ENCODE results near the gene TTC23L. TPM values are rescaled to one million over a fixed set of nuclear protein-coding genes. Genes with fewer than 3 reads are reported as not detected.

TTC23L gene
- total and polyA plus RNA-seq, 2 experiments from 2014 or later = 2.2 to 2.3 TPM

GRCh38 chr5:34847552-34847951 lies 8.6 kb downstream of the TTC23L start:
- no peak overlapping the region for H3K27ac Mint-ChIP-seq
- H3K36me3 Mint-ChIP-seq (ENCODE audit: low read depth) = peaks cover 21% of the 10 kb centered on the region
- TF ChIP-seq CREB1 (CRISPR knock-in tag; IDR thresholded peaks at IDR 0.05; ENCODE audit: low read depth) (no peak), EZH2phosphoT487 (IDR thresholded peaks at IDR 0.05; ENCODE audit: unreplicated experiment) (no peak), NANOG (IDR thresholded peaks at IDR 0.05; ENCODE audit: borderline replicate concordance) (no peak), POLR2AphosphoS5 (IDR thresholded peaks at IDR 0.05; ENCODE audit: low read depth) (no peak), CTCF (conservative IDR thresholded peaks at IDR 0.05; ENCODE audit: low read depth in 2 of 2) (no peak), REST (IDR thresholded peaks at IDR 0.05; ENCODE audit: unreplicated experiment) (no peak), ZNF114 (CRISPR knock-in tag; IDR thresholded peaks at IDR 0.05) (no peak), ZNF331 (CRISPR knock-in tag; IDR thresholded peaks at IDR 0.05; ENCODE audit: low read depth) (no peak), STAT1 (IDR thresholded peaks at IDR 0.05; ENCODE audit: unreplicated experiment) (no peak), ZNF462 (CRISPR knock-in tag; IDR thresholded peaks at IDR 0.05) (no peak), EZH2 (IDR thresholded peaks at IDR 0.05; ENCODE audit: low read depth, unreplicated experiment) (no peak), ETS1 (IDR thresholded peaks at IDR 0.05) (no peak)
- Histone ChIP-seq H3K9me2 (ENCODE audit: insufficient read depth) (peaks cover 6% of the 10 kb centered on the region; the same call in 1 of the 2 replicates), H3K4me1 (ENCODE audit: insufficient read depth) (peaks cover 9% of the 10 kb centered on the region; the same call in 1 of the 2 replicates), H3K36me3 (ENCODE audit: insufficient read depth) (no peaks in the 10 kb centered on the region), H2AFZ (no peak overlapping the region), H3F3A (replicated peaks; ENCODE audit: low read depth) (0 out of 2 replicates have a peak, but pooled peaks cover 3% of the 10 kb centered on the region), H3K79me2 (replicated peaks; ENCODE audit: insufficient read depth) (no peaks in the 10 kb centered on the region), H3K27ac (ENCODE audit: low read depth) (no peak overlapping the region), H3K4me3 (no peak overlapping the region), H3K4me2 (no peak overlapping the region), H3K27me3 (ENCODE audit: insufficient read depth) (no peaks in the 10 kb centered on the region), H4K20me1 (replicated peaks; ENCODE audit: insufficient read depth) (no peaks in the 10 kb centered on the region)
- no peaks in the 10 kb centered on the region for H3K27me3 Mint-ChIP-seq (ENCODE audit: insufficient read depth, low read depth, poor library complexity)
- no peak for ATAC-seq
- no peak for DNase-seq (ENCODE audit: low spot score)
- H3K9me3 Mint-ChIP-seq = no peaks in the 10 kb centered on the region; the same call in 2 of the 3 replicates
- H3K4me1 Mint-ChIP-seq = peaks cover 11% of the 10 kb centered on the region; the same call in 2 of the 3 replicates
- H3K4me3 Mint-ChIP-seq = no peak overlapping the region
